NCI-H82 (cell line): Measurements from ENCODE around the gene TUT7.
"Not testable (repeated sequence)": the region's sequence is repeated elsewhere in the genome, so short reads cannot be mapped to it uniquely, and the experiment has no call there.

ENCODE experiments used
- DNase-seq: peaks from one replicate; lab custom pipeline; 2025; lab: John Stamatoyannopoulos, UW

The TUT7 gene

GRCh38 chr9:86347991-86348390 is 6.2 kb downstream of the TUT7 start:
- no peak for DNase-seq

DNA sequence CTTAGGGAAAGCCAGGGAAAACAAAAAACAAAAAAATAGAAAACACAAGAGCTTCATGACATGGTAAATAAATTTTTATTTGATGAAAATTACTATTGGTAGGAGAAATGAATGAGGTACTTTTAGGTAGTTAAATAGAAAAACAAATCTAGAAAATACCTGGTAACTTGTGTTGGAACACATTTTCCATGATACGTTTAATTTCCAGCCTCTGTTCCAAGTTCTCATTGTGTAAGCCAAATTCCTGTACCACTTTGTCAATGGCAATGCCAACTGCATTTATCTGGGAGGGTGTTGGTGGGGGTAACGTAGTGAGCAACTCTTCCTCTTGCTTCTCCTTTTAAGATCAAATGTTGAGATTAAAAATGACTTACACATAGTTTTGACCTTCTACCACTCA is 9.4 kb downstream of the TUT7 start:
- no peak for DNase-seq

DNA sequence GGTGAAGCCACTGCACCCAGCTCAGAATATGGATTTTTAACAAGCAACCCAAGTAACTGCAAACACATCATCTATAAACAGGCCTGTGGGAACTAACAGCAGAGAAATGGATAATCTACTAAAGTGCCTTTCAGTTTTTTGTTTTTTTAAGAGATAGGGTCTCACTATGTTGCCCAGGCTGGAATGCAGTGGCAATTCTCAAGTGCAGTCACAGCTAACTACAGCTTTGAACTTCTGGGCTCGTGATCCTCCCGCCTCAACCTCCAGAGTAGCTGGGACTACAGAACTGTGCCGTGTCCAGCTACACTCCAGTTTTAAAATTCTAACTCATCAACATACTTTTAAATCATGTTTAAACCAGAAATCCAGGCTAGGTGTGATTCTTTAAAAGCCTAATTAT is 11.9 kb downstream of the TUT7 start:
- DNase-seq, result no peak

- no peak for DNase-seq
These were observed 13.2 kb downstream of the TUT7 start for GRCh38 chr9:86341007-86341491.

GRCh38 chr9:86340356-86341006 is 13.7 kb downstream of the TUT7 start:
- DNase-seq, result no peak

DNA sequence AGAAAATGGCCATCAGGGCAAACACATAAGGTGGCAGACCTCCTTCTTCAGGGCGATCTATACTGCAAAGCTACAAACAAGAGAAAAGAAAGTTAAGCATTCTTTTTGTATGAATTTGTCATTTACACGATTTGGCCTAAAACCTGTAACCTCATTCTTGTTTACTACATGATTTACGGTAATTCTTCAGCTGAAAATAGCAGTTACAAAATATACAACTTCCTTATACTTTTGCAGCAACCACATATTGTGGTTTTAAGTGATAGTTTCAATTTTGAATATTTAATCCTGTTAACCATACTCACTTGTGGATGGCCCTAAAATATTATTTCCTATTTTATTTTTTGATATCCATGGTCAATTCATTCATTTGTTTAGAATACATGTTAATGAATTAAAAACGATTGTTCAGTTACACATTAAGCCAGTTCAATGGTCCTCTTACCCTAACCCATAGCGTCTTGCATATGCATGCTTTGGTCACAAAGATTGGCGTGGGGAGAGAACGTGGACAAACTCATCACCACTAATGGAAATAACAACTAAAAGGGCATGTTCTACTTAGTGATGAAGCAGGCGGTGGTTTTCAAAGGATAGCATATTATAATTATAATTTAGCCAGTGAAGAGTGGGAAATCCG is 16.6 kb downstream of the TUT7 start:
- no peak for DNase-seq

DNA sequence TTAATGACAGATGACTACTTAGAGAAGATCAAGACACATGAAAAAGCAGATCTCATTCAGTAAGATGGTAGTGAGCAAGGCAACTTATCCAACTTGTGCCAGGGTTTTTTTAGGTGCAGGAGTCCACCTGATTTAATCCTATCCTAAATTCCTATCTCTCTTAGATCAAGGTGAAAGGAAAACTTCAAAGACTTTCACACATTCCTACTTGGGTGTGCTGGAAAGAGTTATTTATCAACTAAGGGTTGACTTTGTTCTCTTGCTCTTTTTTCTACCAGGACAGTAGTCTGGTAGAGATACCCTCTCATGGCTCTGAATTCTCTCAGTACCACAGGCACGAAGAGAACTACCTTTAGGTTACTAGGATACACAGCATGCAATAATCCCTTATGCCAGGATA is 18.2 kb downstream of the TUT7 start:
- no peak for DNase-seq

DNA sequence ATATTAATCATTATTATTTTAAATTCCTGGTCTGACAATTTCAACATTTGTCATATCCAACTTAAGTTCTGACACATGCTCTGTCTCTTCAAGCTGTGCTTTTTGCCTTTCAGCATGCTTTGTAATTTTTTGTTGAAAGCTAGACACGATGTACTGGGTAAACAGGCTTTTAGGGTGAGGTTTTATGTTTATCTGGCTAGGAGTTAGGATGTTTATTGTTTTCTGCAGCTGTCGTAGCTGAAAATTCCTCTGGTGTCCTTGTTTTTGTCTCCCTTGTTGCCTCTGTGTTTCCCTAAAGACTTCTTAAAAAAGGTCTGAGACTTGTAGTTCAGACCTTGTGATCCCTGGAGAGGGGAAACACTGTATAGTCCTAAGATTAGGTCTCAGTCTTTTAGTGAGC is 20.6 kb downstream of the TUT7 start:
- no peak for DNase-seq

GRCh38 chr9:86330186-86330585 is 24.0 kb downstream of the TUT7 start:
- DNase-seq, result no peak

GRCh38 chr9:86329649-86330048 is 24.6 kb downstream of the TUT7 start:
- DNase-seq, result no peak

DNA sequence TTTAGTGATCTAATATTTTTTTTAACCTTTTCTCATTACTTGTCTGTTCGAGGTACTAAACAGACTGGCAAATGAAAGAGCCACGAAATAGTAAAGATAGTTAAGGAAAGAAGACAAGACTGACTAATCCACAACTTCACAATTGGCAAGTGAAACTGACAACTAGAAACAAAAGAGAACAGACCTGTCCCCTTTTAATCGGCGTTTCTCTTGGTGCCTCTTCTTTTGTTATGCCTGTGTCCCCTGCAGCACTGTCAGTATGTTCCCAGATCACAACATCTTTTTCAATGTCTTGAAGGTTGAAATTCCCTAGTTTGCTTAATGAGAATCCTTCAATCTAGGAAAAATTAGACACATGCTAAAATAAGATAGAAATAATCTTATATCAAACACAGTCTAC is 26.1 kb downstream of the TUT7 start:
- no peak for DNase-seq

DNA sequence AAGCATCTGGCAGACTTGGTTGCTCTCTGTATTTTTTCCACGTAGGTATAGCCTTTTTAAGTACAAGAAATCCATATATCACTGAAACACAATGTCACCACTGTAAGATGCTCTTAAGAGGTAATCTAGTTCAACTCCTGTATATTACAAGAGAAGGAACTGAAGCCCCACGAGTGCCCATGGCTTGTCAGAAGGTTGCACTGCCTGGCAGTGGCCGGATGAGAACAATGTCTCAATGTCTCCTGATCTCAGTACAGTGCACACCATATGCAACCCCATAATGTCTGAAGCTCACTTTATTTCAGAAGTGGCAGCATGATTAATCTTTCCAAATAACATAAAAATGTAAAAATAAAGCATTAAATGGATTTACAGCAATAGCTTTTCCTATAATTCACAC is 27.7 kb downstream of the TUT7 start:
- DNase-seq, result no peak

DNA sequence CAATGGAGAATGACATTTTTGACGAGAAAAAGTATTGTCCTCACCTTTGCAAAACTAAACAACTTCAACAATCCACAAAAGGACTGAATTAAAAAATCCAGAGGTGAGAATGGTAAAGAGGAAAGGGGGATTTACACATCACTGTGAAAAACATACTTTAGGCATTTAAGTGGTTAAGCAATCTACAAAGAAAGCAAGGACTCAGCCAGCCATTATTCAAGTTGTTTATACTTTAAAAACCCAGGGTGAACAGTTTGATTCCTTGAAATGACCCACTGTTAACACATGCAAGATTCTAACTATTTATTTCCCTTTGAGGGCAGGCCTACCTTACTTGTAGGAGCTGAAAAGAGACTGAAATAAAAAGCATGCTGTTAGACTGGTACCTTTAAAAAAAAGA is 29.3 kb downstream of the TUT7 start:
- no peak for DNase-seq

- no peak for DNase-seq
These were observed 29.9 kb downstream of the TUT7 start for GRCh38 chr9:86324308-86324707.

DNA sequence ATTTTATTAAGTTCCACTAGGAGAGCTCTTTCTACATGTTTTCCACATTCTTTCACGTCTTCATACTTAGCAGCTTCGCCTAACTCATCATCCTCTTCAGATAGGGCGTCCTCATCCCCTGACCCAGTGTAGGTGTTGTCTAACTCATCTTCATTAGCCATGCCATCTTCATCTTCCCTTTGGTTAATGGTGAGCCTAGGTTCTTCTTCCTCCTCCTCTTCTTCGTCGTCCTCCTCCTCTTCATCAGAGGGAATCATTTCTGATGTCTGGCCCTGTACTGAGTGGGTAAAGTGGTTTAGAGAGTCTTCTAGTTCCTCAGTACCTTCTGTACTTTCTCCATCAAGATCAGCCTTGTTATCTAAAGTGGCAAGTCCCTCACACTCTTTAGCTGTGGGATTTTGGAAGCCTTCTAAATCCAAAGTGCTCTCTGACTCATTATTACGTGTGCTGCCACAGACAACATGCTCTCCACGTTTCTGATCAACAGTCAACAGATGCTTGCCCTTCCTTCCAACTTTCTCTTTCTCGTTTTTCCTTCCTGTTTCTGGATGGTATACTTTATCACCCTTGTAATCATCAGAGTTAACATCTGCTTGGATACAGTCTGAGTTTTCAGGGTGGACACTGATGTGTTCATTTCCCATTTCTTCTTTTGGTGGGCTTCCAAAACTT is 31.1 kb downstream of the TUT7 start:
- no peak for DNase-seq

DNA sequence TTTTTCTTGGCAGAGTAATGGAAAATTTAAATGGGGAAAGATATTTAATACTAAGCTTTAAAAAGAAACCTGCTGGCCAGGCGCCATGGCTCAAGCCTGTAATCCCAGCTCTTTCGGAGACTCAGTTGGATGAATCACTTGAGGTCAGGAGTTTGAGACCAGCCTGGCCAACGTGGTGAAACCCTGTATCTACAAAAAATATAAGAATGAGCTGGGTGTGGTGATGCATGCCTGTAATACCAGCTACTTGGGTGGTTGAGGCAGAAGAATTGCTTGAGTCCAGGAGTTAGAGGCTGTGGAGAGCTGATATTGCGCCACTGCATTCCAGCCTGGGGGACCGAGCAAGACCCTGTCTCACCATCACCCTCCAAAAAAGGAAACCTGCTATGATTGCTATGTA is 32.8 kb downstream of the TUT7 start:
- no peak for DNase-seq

DNA sequence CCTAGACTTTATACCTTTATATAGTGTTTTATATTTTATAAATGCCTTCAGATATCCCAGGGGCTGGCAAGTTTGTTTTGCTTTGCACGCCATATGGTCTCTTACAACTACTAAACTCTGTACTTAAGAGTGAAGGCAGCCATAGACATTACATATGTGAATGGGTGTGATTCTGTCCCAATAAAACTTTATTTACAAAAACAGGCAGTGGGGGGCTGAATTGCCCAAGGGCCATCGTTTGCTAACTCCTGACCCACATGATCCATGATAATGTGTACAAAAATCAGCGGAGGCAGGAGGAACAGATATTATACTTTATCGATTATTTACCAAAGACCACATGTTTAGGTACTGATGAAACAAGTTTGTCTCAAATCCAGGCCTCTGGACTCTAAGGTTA is 36.0 kb downstream of the TUT7 start:
- no peak for DNase-seq

- DNase-seq, result no peak
These were observed 39.1 kb downstream of the TUT7 start for GRCh38 chr9:86315078-86315477.

DNA sequence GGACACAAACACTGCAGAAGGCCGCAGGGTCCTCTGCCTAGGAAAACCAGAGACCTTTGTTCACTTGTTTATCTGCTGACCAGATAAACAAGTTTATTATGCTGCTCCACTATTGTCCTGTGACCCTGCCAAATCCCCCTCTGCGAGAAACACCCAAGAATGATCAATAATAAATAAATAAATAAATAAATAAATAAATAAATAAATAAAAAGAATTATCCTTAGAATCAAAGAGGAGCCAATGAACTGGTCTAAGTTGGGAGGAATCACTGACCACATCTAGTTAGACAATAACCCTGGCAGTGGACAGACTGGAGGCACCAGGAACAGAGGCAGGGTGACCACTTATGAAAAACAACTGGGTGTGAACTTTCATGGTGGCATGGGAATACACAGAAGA is 41.3 kb downstream of the TUT7 start:
- not testable (repeated sequence) for DNase-seq

DNA sequence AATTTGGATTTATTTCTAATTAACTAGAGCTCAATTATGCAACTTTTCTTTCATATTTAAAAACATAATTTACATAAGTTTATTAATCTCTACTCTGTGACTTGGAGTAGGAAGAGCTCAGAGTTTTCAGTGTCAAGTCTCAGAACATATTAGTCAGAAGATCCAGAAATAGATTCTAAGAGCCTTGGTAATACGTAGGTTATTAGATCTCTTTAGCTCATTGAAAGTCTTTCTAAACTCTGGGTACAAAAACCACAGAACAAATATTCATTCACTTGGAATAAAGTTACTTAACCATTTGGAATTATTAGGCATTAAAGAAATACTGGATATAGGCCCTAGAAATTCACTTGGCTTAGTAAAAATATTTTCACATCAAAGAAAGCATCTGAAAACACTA is 45.5 kb downstream of the TUT7 start:
- no peak for DNase-seq

DNA sequence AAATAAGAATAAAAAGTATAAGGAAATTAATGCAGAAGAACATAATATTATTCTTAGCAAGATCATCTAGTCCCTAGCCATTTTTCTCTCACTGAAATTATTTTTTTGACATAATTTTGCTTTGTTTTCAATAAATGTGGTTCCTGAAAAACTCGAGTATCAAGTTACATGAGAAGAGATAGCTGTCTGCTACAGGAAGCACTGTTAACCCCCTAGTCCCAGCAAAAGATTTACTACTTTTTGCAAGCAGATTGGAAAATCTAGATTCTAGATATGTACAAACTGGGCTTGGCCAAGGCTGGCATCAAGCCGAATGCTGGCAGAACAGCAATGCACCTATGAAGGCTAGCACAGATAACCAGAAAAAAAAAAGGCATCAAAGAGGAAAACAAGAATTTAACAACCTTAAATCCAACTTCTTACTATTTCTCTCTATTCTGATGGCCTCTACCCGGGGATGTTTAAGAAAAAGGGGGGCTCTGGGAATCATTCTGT is 49.9 kb downstream of the TUT7 start:
- DNase-seq, result no peak

GRCh38 chr9:86303316-86303975 is 50.8 kb downstream of the TUT7 start:
- DNase-seq, result no peak

GRCh38 chr9:86301686-86302085 is 52.5 kb downstream of the TUT7 start:
- no peak for DNase-seq
